Thyroid gland (tissue), 4 donors: ENCODE measurements around the gene TXNL1. TPM values are rescaled to one million over a fixed set of nuclear protein-coding genes. Genes with fewer than 3 reads are reported as not detected.

Source experiments
- DNase-seq, 2 donors: peaks; one replicate each; pipeline ENCODE4 v3.0.0-alpha.2; 2019
- H3K27ac ChIP-seq, 3 donors: fragments of 200-600 bp; sonication (generic); 1 replicate in 2 of 3; 2 replicates in 1 of 3; pipeline ENCODE4 v1.5.1; 2016 to 2019; ENCODE audit warnings: mild to moderate bottlenecking in 1 of 3, moderate library complexity in 1 of 3
- H3K27me3 ChIP-seq: fragments of 200-600 bp; sonication (generic); one replicate; pipeline ENCODE4 v1.5.1; 2019
- H3K36me3 ChIP-seq, 2 donors: fragments of 200-600 bp; sonication (generic); one replicate each; pipeline ENCODE4 v1.5.1; 2016 to 2019
- H3K4me1 ChIP-seq, 2 donors: fragments of 200-600 bp; sonication (generic); one replicate each; pipeline ENCODE4 v1.5.1; 2017 to 2019
- H3K4me3 ChIP-seq, 3 donors: fragments of 200-600 bp; sonication (generic); replicated peaks in 1 of 3; 1 replicate in 2 of 3; 2 replicates in 1 of 3; pipeline ENCODE4 v1.5.1; 2016; ENCODE audit warnings: mild to moderate bottlenecking in 1 of 3
- H3K9me3 ChIP-seq: fragments of 200-600 bp; sonication (generic); one replicate; pipeline ENCODE4 v1.5.1; 2017
- POLR2A ChIP-seq, 2 donors: fragments of 450-650 bp; IDR thresholded peaks; one replicate each; pipeline ENCODE4 v1.6.1; 2017; ENCODE audit warnings: antibody characterized with exemption in 2 of 2, mild to moderate bottlenecking in 2 of 2, moderate library complexity in 1 of 2
- WGBS, 2 donors: methylation state at CpG; one replicate each; pipeline ENCODE4 v1.1.5; 2017; 5-methylcytosine and 5-hydroxymethylcytosine counted together
- intact Hi-C: fragments of 100-400 bp; cut with DNase I; formaldehyde crosslinking; loops from one replicate; pipeline ENCODE4 v1.15.1; 2023
- total RNA-seq, 4 donors: library from RNA; depleted of rRNA; stranded (reverse); fragments of >200 nt; gene quantifications; one replicate each; pipeline ENCODE4 v1.2.3, GENCODE V29; 2016
- TF ChIP-seq, protein P1 (sequence below), 6 experiments: fragments of 200-600 bp in 3 of 6; fragments of 450-650 bp in 3 of 6; sonication (generic) in 3 of 6; IDR thresholded peaks; one replicate each; pipeline ENCODE4 v1.5.1; 2016 to 2019; ENCODE audit warnings: antibody characterized with exemption in 6 of 6, mild to moderate bottlenecking in 2 of 6, inconsistent platforms in 1 of 6, moderate library complexity in 1 of 6

TXNL1 gene
- total RNA-seq, 4 donors from 2014 or later = 151 to 242 (median 168) TPM

DNA sequence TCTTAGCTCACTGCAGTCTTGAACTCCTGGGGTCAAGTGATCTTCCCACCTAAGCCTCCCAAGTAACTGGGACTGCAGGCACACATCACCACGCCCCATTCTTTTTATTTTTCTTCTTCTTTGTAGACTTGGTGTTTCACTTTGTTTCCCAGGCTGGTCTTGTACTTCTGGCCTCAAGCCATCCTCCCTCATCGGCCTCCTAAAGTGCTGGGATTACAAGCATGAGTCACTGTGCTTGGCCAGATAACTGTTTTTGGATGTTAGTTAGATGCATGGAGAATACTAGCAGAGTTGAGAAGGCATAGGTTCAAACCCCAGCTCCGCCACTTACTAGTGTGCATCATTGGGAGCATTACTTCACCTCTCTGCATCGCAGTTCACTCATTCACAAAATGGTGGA, 88.3 kb downstream of the TXNL1 start:
- intact Hi-C loops = no loop called here
- Histone ChIP-seq H3K4me1 (no peaks in the 10 kb centered on the region), H3K27ac (no peak overlapping the region), H3K4me3 (no peak overlapping the region), H3K9me3 (no peaks in the 10 kb centered on the region), H3K27me3 (no peaks in the 10 kb centered on the region), H3K36me3 (no peaks in the 10 kb centered on the region)
- TF ChIP-seq, protein P1, sequence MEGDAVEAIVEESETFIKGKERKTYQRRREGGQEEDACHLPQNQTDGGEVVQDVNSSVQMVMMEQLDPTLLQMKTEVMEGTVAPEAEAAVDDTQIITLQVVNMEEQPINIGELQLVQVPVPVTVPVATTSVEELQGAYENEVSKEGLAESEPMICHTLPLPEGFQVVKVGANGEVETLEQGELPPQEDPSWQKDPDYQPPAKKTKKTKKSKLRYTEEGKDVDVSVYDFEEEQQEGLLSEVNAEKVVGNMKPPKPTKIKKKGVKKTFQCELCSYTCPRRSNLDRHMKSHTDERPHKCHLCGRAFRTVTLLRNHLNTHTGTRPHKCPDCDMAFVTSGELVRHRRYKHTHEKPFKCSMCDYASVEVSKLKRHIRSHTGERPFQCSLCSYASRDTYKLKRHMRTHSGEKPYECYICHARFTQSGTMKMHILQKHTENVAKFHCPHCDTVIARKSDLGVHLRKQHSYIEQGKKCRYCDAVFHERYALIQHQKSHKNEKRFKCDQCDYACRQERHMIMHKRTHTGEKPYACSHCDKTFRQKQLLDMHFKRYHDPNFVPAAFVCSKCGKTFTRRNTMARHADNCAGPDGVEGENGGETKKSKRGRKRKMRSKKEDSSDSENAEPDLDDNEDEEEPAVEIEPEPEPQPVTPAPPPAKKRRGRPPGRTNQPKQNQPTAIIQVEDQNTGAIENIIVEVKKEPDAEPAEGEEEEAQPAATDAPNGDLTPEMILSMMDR (IDR thresholded peaks at IDR 0.05) = no peak
- no peak for TF ChIP-seq POLR2A (IDR thresholded peaks at IDR 0.05)
- 90 to 93% methylated on average over 4 of the region's 4 CpGs for WGBS, 2 donors
- no peak for DNase-seq

Other genes with a start within 250 kb of the TXNL1 start
- 10 to 100 TPM; 42.0 to 88.8 (median 49.6) TPM for gene WDR7, start 12.8 kb upstream of the TXNL1 start, total RNA-seq